Stomach (tissue), 9 donors: ENCODE results near the gene USP34. TPM values are rescaled to one million over a fixed set of nuclear protein-coding genes. Genes with fewer than 3 reads are reported as not detected.
"Not testable (repeated sequence)": the region's sequence is repeated elsewhere in the genome, so short reads cannot be mapped to it uniquely, and the experiment has no call there.

Source experiments
- DNase-seq, 2 donors: peaks; one replicate each; pipeline versions ENCODE4 v3.0.0 to v3.0.0-alpha.2; 2013 to 2019
- H3K27ac ChIP-seq, 5 donors: fragments of 200-600 bp in 4 of 5; sonication (generic) in 4 of 5; one replicate each; pipeline ENCODE4 v1.5.1; 2013 to 2019; ENCODE audit warnings: mild to moderate bottlenecking in 1 of 5, moderate library complexity in 1 of 5
- H3K27me3 ChIP-seq, 3 donors: fragments of 200-600 bp; sonication (generic); one replicate each; pipeline ENCODE4 v1.5.1; 2017 to 2019; ENCODE audit warnings: mixed run types in 1 of 3
- H3K36me3 ChIP-seq, 4 donors: fragments of 200-600 bp; sonication (generic); 1 replicate in 3 of 4; 2 replicates in 1 of 4; pipeline ENCODE4 v1.5.1; 2016 to 2019
- H3K4me1 ChIP-seq, 4 donors: fragments of 200-600 bp; sonication (generic); one replicate each; pipeline ENCODE4 v1.5.1; 2016 to 2019
- H3K4me3 ChIP-seq, 4 donors: fragments of 200-600 bp; sonication (generic) in 3 of 4; one replicate each; pipeline ENCODE4 v1.5.1; 2016 to 2019; ENCODE audit warnings: mild to moderate bottlenecking in 1 of 4
- H3K9me3 ChIP-seq, 4 donors: fragments of 200-600 bp; sonication (generic); one replicate each; pipeline ENCODE4 v1.5.1; 2016 to 2019
- EP300 ChIP-seq: sonication (generic); formaldehyde crosslinking; IDR thresholded peaks from one replicate; pipeline ENCODE4 v1.6.1; 2017; ENCODE audit warnings: antibody characterized with exemption
- POLR2A ChIP-seq, 4 donors: fragments of 450-650 bp; IDR thresholded peaks; one replicate each; pipeline ENCODE4 v1.6.1; 2016; ENCODE audit warnings: antibody characterized with exemption in 4 of 4, control low read depth in 2 of 4, mild to moderate bottlenecking in 1 of 4, moderate library complexity in 1 of 4
- POLR2AphosphoS5 ChIP-seq, 3 donors: sonication (generic); formaldehyde crosslinking; IDR thresholded peaks; one replicate each; pipeline ENCODE4 v1.6.1; 2016; ENCODE audit warnings: antibody characterized with exemption in 3 of 3
- WGBS, 5 donors: extraction: QIAGEN DNeasy Blood & Tissue Kit in 3 of 5; methylation state at CpG; one replicate each; pipeline versions ENCODE4 v1.1.5 to v1.1.7; 2013 to 2018; 5-methylcytosine and 5-hydroxymethylcytosine counted together
- intact Hi-C: fragments of 100-400 bp; cut with DNase I; formaldehyde crosslinking; loops from one replicate; pipeline ENCODE4 v1.15.1; 2023; ENCODE audit warnings: low total_unique reads
- polyA plus RNA-seq, 3 donors: library from polyadenylated mRNA; stranded (reverse); fragments of 200-250 nt; gene quantifications; one replicate each; pipeline ENCODE4 v1.2.3, GENCODE V29; 2013
- total RNA-seq, 5 donors: library from RNA; depleted of rRNA; stranded (reverse); fragments of >200 nt; gene quantifications; one replicate each; pipeline versions ENCODE4 v1.1.0 to v1.2.3, GENCODE V29; 2014 to 2016
- TF ChIP-seq, protein P1 (sequence below), 7 experiments: fragments of 450-650 bp in 4 of 7; fragments of 200-600 bp in 3 of 7; sonication (generic) in 3 of 7; IDR thresholded peaks; one replicate each; pipeline ENCODE4 v1.5.1; 2016 to 2019; ENCODE audit warnings: antibody characterized with exemption in 7 of 7, control low read depth in 2 of 7, mild to moderate bottlenecking in 1 of 7
- donor health status: healthy with polysubstance abuse.
- donor health status: Bipolar disorder and iron deficiency.
- donor health status: healthy.

USP34 gene
- total and polyA plus RNA-seq, 8 donors, result 21.1 to 300 (median 73.2) TPM

DNA sequence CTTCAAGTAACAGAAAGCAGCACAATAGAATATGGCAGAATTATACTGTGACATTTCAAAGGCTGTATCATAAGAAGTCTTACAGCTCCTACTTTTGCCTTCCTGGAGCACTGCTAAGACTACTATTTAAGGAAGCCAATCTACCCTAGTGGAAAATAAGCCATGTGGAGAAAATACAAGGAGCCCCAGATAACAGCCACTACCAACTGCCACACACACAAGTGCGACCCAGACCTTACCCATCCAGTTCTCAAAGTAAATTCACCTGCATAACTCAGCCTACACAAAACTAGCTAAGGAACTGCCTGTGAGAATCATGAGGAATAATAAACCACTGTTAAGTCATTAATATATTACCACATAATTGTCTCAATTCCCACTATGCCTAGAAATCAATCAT lies 66.4 kb downstream of the USP34 start:
- H3K27ac ChIP-seq, result no peak overlapping the region
- no peak overlapping the region for H3K4me3 ChIP-seq
- WGBS, 5 donors, result 43 to 81% (median 67%) methylated on average over 1 of the region's 1 CpG
- H3K4me1 ChIP-seq, result peaks cover 0 to 31% (median 6%) of the 10 kb centered on the region in 4 donors
- TF ChIP-seq, protein P1, sequence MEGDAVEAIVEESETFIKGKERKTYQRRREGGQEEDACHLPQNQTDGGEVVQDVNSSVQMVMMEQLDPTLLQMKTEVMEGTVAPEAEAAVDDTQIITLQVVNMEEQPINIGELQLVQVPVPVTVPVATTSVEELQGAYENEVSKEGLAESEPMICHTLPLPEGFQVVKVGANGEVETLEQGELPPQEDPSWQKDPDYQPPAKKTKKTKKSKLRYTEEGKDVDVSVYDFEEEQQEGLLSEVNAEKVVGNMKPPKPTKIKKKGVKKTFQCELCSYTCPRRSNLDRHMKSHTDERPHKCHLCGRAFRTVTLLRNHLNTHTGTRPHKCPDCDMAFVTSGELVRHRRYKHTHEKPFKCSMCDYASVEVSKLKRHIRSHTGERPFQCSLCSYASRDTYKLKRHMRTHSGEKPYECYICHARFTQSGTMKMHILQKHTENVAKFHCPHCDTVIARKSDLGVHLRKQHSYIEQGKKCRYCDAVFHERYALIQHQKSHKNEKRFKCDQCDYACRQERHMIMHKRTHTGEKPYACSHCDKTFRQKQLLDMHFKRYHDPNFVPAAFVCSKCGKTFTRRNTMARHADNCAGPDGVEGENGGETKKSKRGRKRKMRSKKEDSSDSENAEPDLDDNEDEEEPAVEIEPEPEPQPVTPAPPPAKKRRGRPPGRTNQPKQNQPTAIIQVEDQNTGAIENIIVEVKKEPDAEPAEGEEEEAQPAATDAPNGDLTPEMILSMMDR (IDR thresholded peaks at IDR 0.05), result no peak
- TF ChIP-seq POLR2A (IDR thresholded peaks at IDR 0.05), result no peak
- no peak for TF ChIP-seq POLR2AphosphoS5 (IDR thresholded peaks at IDR 0.05)
- no peak for TF ChIP-seq EP300
- H3K36me3 ChIP-seq, result peaks cover 0 to 32% (median 21%) of the 10 kb centered on the region in 4 donors
- DNase-seq, result no peak
- no peaks in the 10 kb centered on the region for H3K27me3 ChIP-seq
- intact Hi-C loops, result no loop called here
- H3K9me3 ChIP-seq, result no peaks in the 10 kb centered on the region

DNA sequence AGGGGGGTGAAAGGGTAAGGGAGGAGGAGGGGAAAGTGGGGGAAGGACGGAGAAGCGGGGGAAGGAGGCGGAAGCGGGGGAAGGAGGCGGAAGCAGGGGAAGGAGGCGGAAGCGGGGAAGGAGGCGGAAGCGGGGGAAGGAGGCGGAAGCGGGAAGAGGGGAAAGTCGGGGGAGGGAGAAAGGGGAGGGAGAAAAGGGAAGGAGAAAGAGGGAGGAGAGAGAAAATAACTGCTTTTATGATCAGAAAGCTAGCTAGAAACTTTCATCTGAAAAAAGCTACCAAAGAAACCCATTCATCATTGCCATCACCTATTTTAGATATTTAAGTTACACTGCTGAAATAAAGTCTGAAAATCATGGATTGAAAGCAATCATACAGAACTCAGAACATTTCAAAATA lies 72.5 kb downstream of the USP34 start:
- Histone ChIP-seq H3K9me3 (no peaks in the 10 kb centered on the region), H3K27ac (no peak overlapping the region), H3K36me3 (peaks cover 0 to 34% (median 20%) of the 10 kb centered on the region in 4 donors), H3K27me3 (no peaks in the 10 kb centered on the region), H3K4me1 (peaks cover 0 to under 1% (median 0%) of the 10 kb centered on the region in 4 donors), H3K4me3 (no peak overlapping the region)
- intact Hi-C loops, result no loop called here
- 94 to 99% (median 97%) methylated on average over 12 of the region's 12 CpGs for WGBS, 5 donors
- TF ChIP-seq, protein P1 (IDR thresholded peaks at IDR 0.05), result no peak
- TF ChIP-seq POLR2A (IDR thresholded peaks at IDR 0.05), result no peak
- no peak for DNase-seq

DNA sequence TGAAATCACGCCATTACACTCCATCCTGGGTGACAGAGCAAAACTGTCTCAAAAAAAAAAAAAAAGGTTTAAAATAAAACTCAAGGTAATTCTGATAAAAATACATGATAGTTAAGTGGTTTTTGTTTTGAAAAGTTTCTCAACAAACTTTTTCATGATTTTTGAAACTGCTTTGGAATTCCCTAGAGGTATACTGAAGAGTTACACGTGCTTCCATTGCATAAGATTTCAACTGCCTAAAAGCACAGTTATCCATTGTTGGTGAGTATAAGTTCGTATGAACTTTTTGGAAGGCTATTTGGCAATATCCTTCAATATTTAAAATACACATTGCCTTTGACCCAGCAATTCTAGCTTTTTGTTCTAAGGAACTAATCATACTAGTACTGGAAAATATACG lies 74.9 kb downstream of the USP34 start:
- intact Hi-C loops, result no loop called here
- WGBS, 5 donors, result 92 to 96% (median 94%) methylated on average over 4 of the region's 4 CpGs

DNA sequence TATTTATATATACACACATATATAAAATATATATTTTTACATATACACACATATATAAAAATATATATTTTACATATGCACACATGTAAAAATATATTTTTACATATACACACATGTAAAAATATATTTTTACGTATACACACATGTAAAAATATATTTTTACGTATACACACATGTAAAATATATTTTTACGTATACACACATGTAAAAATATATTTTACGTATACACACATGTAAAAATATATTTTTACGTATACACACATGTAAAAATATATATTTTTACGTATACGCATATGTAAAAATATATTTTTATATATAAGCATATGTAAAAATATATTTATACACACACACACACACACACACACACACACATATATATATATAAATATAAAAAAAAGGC lies 83.3 kb downstream of the USP34 start:
- WGBS, 5 donors, result 97 to 99% (median 98%) methylated on average over 7 of the region's 7 CpGs
- intact Hi-C loops, result not testable (repeated sequence)

More for the DNA sequence above, 74.9 kb downstream of the USP34 start:
- peaks cover 0 to 52% (median 35%) of the 10 kb centered on the region in 4 donors for H3K36me3 ChIP-seq
- no peaks in the 10 kb centered on the region for H3K27me3 ChIP-seq
- TF ChIP-seq, protein P1 (IDR thresholded peaks at IDR 0.05), result no peak
- no peak for DNase-seq
- H3K4me1 ChIP-seq, result no peaks in the 10 kb centered on the region
- no peak overlapping the region for H3K27ac ChIP-seq
- no peak overlapping the region for H3K4me3 ChIP-seq
- no peaks in the 10 kb centered on the region for H3K9me3 ChIP-seq

DNA sequence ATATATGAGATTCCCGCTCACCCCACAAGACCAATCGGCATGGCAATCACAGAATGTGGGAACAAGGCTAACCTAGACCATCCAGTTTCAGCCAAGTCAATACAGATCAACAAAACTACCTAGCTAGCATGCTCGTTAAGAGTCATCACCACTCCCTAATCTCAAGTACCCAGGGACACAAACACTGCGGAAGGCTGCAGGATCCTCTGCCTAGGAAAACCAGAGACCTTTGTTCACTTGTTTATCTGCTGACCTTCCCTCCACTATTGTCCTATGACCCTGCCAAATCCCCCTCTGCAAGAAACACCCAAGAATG lies 90.0 kb downstream of the USP34 start:
- H3K4me3 ChIP-seq, H3K9me3 ChIP-seq, DNase-seq, intact Hi-C loops, H3K4me1 ChIP-seq, H3K27ac ChIP-seq, H3K27me3 ChIP-seq: not testable (repeated sequence)
- peaks cover 7 to 78% (median 76%) of the 10 kb centered on the region in 4 donors for H3K36me3 ChIP-seq
- WGBS, 5 donors, result 94 to 98% (median 96%) methylated on average over 4 of the region's 4 CpGs

More for the DNA sequence above, 83.3 kb downstream of the USP34 start:
- H3K4me3 ChIP-seq, H3K27me3 ChIP-seq, DNase-seq, H3K4me1 ChIP-seq, H3K27ac ChIP-seq, H3K9me3 ChIP-seq: not testable (repeated sequence)
- peaks cover 0 to 47% (median 43%) of the 10 kb centered on the region in 4 donors for H3K36me3 ChIP-seq
